Cardiac septum (tissue), 1 donor: ENCODE results near the gene CACNB2. TPM values are rescaled to one million over a fixed set of nuclear protein-coding genes. Genes with fewer than 3 reads are reported as not detected.

Experiments
- DNase-seq: peaks from one replicate; pipeline ENCODE4 v3.0.0-alpha.2; 2020; ENCODE audit warnings: low spot score
- intact Hi-C: fragments of 100-400 bp; cut with DNase I; formaldehyde crosslinking; loops from one replicate; pipeline ENCODE4 v1.14.0; 2022
- total RNA-seq: library from RNA; stranded (reverse); fragmentation: NEBNext Ultra II Directional; extraction: Animal tissue kit (Norgen Biotek cat#: 25700); gene quantifications from one replicate; pipeline ENCODE4 v1.2.1, GENCODE V29; 2021
- donor health status: DM: no; HTN: no; CAD: no.

The CACNB2 gene
- total RNA-seq, 1 donor from 2014 or later: 20.6 TPM

- no peak for DNase-seq
- intact Hi-C loops: no loop called here
Observed at GRCh38 chr10:18359812-18360211, 219.6 kb downstream of the CACNB2 start.

- DNase-seq: no peak
Observed at GRCh38 chr10:18362892-18363291, 222.7 kb downstream of the CACNB2 start.

GRCh38 chr10:18364987-18365775 lies 225.0 kb downstream of the CACNB2 start:
- DNase-seq: no peak
- intact Hi-C loops: no loop called here

More at GRCh38 chr10:18362892-18363291, 222.7 kb downstream of the CACNB2 start:
- intact Hi-C loops: no loop called here

- no peak for DNase-seq
- intact Hi-C loops: no loop called here
Observed at GRCh38 chr10:18367840-18368239, 227.6 kb downstream of the CACNB2 start.

- intact Hi-C loops: no loop called here
- no peak for DNase-seq
Observed at GRCh38 chr10:18368273-18368672, 228.0 kb downstream of the CACNB2 start.

GRCh38 chr10:18368682-18369081 lies 228.5 kb downstream of the CACNB2 start:
- intact Hi-C loops: no loop called here

GRCh38 chr10:18369859-18370473 lies 229.7 kb downstream of the CACNB2 start:
- no peak for DNase-seq
- intact Hi-C loops: no loop called here

More at GRCh38 chr10:18368682-18369081, 228.5 kb downstream of the CACNB2 start:
- no peak for DNase-seq

- no peak for DNase-seq
- intact Hi-C loops: no loop called here
Observed at GRCh38 chr10:18376650-18377049, 236.4 kb downstream of the CACNB2 start.

- intact Hi-C loops: no loop called here
Observed at GRCh38 chr10:18377898-18378297, 237.7 kb downstream of the CACNB2 start.

GRCh38 chr10:18378766-18379165 lies 238.5 kb downstream of the CACNB2 start:
- no peak for DNase-seq
- intact Hi-C loops: no loop called here

More at GRCh38 chr10:18377898-18378297, 237.7 kb downstream of the CACNB2 start:
- no peak for DNase-seq

GRCh38 chr10:18381679-18382078 lies 241.5 kb downstream of the CACNB2 start:
- intact Hi-C loops: no loop called here
- no peak for DNase-seq

- intact Hi-C loops: no loop called here
- DNase-seq: no peak
Observed at GRCh38 chr10:18397906-18398305, 257.7 kb downstream of the CACNB2 start.

GRCh38 chr10:18399158-18399557 lies 258.9 kb downstream of the CACNB2 start:
- intact Hi-C loops: no loop called here
- no peak for DNase-seq

- intact Hi-C loops: no loop called here
- DNase-seq: no peak
Observed at GRCh38 chr10:18400201-18400905, 260.1 kb downstream of the CACNB2 start.

- intact Hi-C loops: no loop called here
- DNase-seq: no peak
Observed at GRCh38 chr10:18400906-18401245, 260.7 kb downstream of the CACNB2 start.

GRCh38 chr10:18401416-18402195 lies 261.4 kb downstream of the CACNB2 start:
- intact Hi-C loops: no loop called here
- no peak for DNase-seq

GRCh38 chr10:18402853-18403252 lies 262.6 kb downstream of the CACNB2 start:
- DNase-seq: no peak
- intact Hi-C loops: no loop called here

- DNase-seq: no peak
- intact Hi-C loops: no loop called here
Observed at GRCh38 chr10:18404530-18404929, 264.3 kb downstream of the CACNB2 start.

- intact Hi-C loops: no loop called here
- no peak for DNase-seq
Observed at GRCh38 chr10:18406136-18406535, 265.9 kb downstream of the CACNB2 start.
